ENCODE results near the gene FBXO42.

DNA sequence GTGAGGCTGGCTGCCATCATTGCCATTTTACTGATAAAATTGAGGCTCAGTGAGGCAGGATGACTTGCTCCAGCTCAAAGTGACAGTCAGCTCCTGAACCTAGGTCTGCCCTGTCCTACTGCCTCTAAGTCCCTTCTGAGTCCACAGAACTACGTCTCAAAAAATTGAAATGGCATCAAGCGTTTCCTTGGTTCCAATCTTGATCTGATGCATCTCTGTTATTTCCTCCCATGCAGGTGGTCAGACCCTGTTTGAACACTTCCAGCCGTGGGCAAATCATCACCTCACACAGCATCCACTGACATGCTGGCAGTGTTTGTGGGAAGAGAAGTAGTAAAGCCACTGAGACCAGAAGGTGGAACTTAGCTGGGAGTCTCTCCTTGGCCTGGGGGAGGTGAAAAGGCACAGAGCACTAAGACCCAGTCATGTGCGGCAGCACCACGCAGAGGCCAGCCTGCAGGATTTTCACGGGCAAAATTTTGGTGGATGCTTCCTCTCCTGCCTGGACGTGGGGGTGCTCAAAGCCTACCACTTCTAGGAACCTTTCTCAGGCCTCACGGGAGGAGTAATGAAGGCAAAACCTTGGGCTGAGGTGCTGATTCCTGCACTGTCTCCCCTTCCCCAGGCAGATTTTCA is 107.5 kb downstream of the FBXO42 start:
- TF ChIP-seq, protein P1, sequence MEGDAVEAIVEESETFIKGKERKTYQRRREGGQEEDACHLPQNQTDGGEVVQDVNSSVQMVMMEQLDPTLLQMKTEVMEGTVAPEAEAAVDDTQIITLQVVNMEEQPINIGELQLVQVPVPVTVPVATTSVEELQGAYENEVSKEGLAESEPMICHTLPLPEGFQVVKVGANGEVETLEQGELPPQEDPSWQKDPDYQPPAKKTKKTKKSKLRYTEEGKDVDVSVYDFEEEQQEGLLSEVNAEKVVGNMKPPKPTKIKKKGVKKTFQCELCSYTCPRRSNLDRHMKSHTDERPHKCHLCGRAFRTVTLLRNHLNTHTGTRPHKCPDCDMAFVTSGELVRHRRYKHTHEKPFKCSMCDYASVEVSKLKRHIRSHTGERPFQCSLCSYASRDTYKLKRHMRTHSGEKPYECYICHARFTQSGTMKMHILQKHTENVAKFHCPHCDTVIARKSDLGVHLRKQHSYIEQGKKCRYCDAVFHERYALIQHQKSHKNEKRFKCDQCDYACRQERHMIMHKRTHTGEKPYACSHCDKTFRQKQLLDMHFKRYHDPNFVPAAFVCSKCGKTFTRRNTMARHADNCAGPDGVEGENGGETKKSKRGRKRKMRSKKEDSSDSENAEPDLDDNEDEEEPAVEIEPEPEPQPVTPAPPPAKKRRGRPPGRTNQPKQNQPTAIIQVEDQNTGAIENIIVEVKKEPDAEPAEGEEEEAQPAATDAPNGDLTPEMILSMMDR (IDR thresholded peaks at IDR 0.05; ENCODE audit: extremely low read depth in 1 of 2, insufficient read depth in 1 of 2, low read depth in 1 of 2, low read length in 2 of 2): no peak
- TF ChIP-seq EZH2 (IDR thresholded peaks at IDR 0.05; ENCODE audit: borderline replicate concordance, low read depth, low read length, severe bottlenecking): no peak

Data from endothelial cell of umbilical vein (primary cell).